Thyroid gland (tissue), 4 donors: ENCODE measurements around the gene ACTR3C.
"Not testable (repeated sequence)": the region's sequence is repeated elsewhere in the genome, so short reads cannot be mapped to it uniquely, and the experiment has no call there.

Experiments used
- CTCF ChIP-seq, 6 experiments: fragments of 200-600 bp in 3 of 6; fragments of 450-650 bp in 3 of 6; sonication (generic) in 3 of 6; IDR thresholded peaks; one replicate each; pipeline ENCODE4 v1.5.1; 2016 to 2019; ENCODE audit warnings: antibody characterized with exemption in 6 of 6, mild to moderate bottlenecking in 2 of 6, inconsistent platforms in 1 of 6, moderate library complexity in 1 of 6
- POLR2A ChIP-seq, 2 donors: fragments of 450-650 bp; IDR thresholded peaks; one replicate each; pipeline ENCODE4 v1.6.1; 2017; ENCODE audit warnings: antibody characterized with exemption in 2 of 2, mild to moderate bottlenecking in 2 of 2, moderate library complexity in 1 of 2

- not testable (repeated sequence) for TF ChIP-seq CTCF, POLR2A (IDR thresholded peaks at IDR 0.05)
These were observed 97.9 kb downstream of the ACTR3C start for GRCh38 chr7:150225444-150225843.
